Activated naive CD8-positive, alpha-beta T cell treated with anti-CD3 and anti-CD28 coated beads, Interleukin-2, amount 10 ng/mL, durations not matched to agents 7 days and 5 days (primary cell): Measurements from ENCODE around the gene MAGEA4. TPM values are rescaled to one million over a fixed set of nuclear protein-coding genes. Genes with fewer than 3 reads are reported as not detected.

ENCODE experiments used
- ATAC-seq: fragments of 150-1000 bp; cut with Tn5 transposase; one replicate; pipeline ENCODE4 v1.10.0; 2021; ENCODE audit warnings: low read depth, moderate library complexity
- POLR2A ChIA-PET: fragments of 350-600 bp; sonication (Branson Sonifier 250); formaldehyde crosslinking; loops from one replicate; lab custom pipeline; 2021; ENCODE audit warnings: antibody characterized with exemption; lab: Charles Lee
- DNase-seq: peaks from one replicate; pipeline ENCODE4 v3.0.0; 2021
- H3K27ac Mint-ChIP-seq: one replicate; pipeline ENCODE4 v1.8.0; 2022; ENCODE audit warnings: mild to moderate bottlenecking, mixed read lengths
- H3K27me3 Mint-ChIP-seq: one replicate; pipeline ENCODE4 v1.8.0; 2022; ENCODE audit warnings: mild to moderate bottlenecking, moderate library complexity, mixed read lengths
- H3K36me3 Mint-ChIP-seq: one replicate; pipeline ENCODE4 v1.8.0; 2021; ENCODE audit warnings: mild to moderate bottlenecking, mixed read lengths
- H3K4me1 Mint-ChIP-seq: one replicate; pipeline ENCODE4 v1.8.0; 2021; ENCODE audit warnings: mixed read lengths
- H3K4me3 Mint-ChIP-seq: one replicate; pipeline ENCODE4 v1.8.0; 2022; ENCODE audit warnings: mild to moderate bottlenecking, moderate library complexity, mixed read lengths
- H3K9me3 Mint-ChIP-seq: one replicate; pipeline ENCODE4 v1.8.0; 2021; ENCODE audit warnings: mixed read lengths
- microRNA-seq: library from miRNA; unstranded; fragments of <30 nt; microRNA quantifications from one replicate; pipeline ENCODE4 v1.2.0, GENCODE V29; 2022
- total RNA-seq, 2 experiments: library from RNA; stranded (reverse); gene quantifications; one replicate each; pipeline ENCODE4 v1.2.3, GENCODE V29; 2021

Gene MAGEA4
- total RNA-seq, 2 experiments from 2014 or later = not detected

GRCh38 chrX:151962034-151962433 lies 49.3 kb downstream of the MAGEA4 start:
- DNase-seq = no peak
- Mint-ChIP-seq H3K4me1 (no peaks in the 10 kb centered on the region), H3K27me3 (no peaks in the 10 kb centered on the region), H3K36me3 (no peaks in the 10 kb centered on the region), H3K27ac (no peak overlapping the region), H3K9me3 (no peaks in the 10 kb centered on the region), H3K4me3 (no peak overlapping the region)
- ATAC-seq = no peak
- POLR2A ChIA-PET = no interaction called here

DNA sequence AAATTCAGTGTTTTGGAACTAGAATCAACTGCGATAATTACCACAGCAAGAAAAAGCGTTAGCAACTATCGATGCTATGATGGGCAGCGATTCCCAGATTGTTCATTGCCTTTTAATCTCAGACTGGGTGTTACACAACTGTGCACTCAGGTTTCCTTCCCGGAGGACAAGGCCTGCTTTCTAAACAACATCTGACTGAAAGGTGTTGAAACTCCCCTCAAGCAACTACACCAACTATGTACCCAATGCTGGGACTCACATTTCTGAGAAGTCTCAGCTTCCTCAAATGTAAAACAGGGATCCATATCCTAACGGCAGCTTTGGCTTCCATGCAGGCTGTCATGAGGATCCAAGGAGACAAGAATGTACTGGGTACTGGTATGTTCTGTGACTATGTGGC lies 53.5 kb downstream of the MAGEA4 start:
- Mint-ChIP-seq H3K27ac (no peak overlapping the region), H3K9me3 (no peaks in the 10 kb centered on the region), H3K36me3 (no peaks in the 10 kb centered on the region), H3K4me1 (no peaks in the 10 kb centered on the region), H3K4me3 (no peak overlapping the region), H3K27me3 (no peaks in the 10 kb centered on the region)
- ATAC-seq (no peak), DNase-seq (no peak)
- POLR2A ChIA-PET = no interaction called here

DNA sequence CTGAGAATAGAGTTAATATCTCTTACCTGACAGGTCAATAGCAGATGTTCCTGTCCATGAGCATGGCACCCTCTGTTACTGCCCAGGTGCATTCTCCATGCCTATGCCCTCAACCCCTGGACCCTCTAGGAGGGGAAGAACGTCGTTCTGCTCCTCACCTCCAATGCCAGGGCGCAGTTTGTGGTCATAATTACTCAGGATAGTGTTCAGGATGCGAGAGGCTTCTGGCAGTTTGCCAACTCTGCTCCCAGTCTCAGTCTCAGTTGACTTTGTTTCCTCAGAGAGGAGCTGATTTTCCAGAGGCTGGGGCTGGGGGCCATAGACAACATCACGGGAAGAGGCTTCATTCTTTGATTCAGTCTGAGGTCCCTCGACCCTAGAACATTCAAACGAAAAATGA lies 57.3 kb downstream of the MAGEA4 start:
- DNase-seq (no peak), ATAC-seq (no peak)
- POLR2A ChIA-PET = no interaction called here
- no peaks in the 10 kb centered on the region for H3K9me3 Mint-ChIP-seq
- H3K4me1 Mint-ChIP-seq = no peaks in the 10 kb centered on the region
- peaks cover 7% of the 10 kb centered on the region for H3K27me3 Mint-ChIP-seq
- H3K4me3 Mint-ChIP-seq = no peak overlapping the region
- H3K36me3 Mint-ChIP-seq = no peaks in the 10 kb centered on the region
- H3K27ac Mint-ChIP-seq = no peak overlapping the region

DNA sequence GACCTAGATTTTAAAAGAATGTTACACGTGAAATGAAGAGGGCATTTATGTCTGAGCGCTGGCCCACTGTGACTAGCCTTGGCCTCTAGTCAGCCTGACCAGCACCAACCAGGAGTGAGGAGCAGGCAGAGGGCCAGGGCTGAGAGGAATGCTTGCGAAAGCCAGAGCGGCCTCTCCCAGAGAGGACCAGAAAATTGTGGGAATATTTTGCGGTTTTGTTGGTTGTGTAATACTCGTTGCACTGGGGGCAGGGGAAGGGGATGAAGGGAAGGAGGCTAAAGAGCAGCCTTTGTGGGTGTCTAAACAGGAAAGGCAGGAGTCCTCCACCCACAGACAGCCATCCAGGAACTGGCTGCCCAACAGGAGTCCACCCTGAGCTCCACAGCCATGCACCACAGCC lies 58.0 kb downstream of the MAGEA4 start:
- no peak for ATAC-seq
- no peak for DNase-seq
- H3K36me3 Mint-ChIP-seq = no peaks in the 10 kb centered on the region
- no peak overlapping the region for H3K4me3 Mint-ChIP-seq
- no peaks in the 10 kb centered on the region for H3K9me3 Mint-ChIP-seq
- no peaks in the 10 kb centered on the region for H3K4me1 Mint-ChIP-seq
- peaks cover 10% of the 10 kb centered on the region for H3K27me3 Mint-ChIP-seq
- POLR2A ChIA-PET = no interaction called here
- H3K27ac Mint-ChIP-seq = no peak overlapping the region

DNA sequence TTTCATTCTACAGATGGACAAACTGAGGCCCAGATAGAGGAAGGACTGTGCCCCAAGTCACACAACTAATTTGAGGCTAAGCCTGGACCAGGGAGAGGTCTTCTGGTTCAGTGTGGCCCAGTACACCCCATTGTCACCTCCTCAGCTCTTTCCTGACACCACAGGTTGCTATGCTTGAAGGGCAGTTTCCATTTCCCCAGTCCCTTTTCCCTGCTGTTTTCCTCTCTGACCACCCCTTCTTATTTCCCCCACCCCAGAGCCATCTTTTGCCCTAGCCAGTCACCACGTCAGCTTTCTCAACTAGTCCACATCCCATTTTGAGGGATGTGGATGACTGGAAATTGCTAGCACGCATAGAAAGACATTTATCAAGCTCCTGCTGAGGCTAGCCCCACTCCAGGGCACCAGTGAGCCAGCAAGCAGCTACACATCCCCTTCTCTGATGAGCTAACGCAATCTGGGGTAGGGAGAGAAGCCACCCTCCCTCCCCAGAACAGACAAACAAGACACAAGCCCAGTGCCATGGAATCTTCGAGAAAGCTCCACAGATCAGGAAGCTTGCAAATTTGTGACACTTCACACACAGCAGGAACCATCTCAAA lies 60.5 kb downstream of the MAGEA4 start:
- Mint-ChIP-seq H3K4me1 (no peaks in the 10 kb centered on the region), H3K27ac (no peak overlapping the region), H3K36me3 (no peaks in the 10 kb centered on the region), H3K4me3 (no peak overlapping the region), H3K27me3 (peaks cover 13% of the 10 kb centered on the region), H3K9me3 (no peaks in the 10 kb centered on the region)
- ATAC-seq (no peak), DNase-seq (no peak)
- POLR2A ChIA-PET = no interaction called here

GRCh38 chrX:151973851-151974335 lies 61.2 kb downstream of the MAGEA4 start:
- no peak for ATAC-seq
- no peak overlapping the region for H3K27ac Mint-ChIP-seq
- H3K27me3 Mint-ChIP-seq = peaks cover 13% of the 10 kb centered on the region
- no peak for DNase-seq
- H3K9me3 Mint-ChIP-seq = no peaks in the 10 kb centered on the region
- H3K36me3 Mint-ChIP-seq = no peaks in the 10 kb centered on the region
- no peaks in the 10 kb centered on the region for H3K4me1 Mint-ChIP-seq
- POLR2A ChIA-PET = no interaction called here
- no peak overlapping the region for H3K4me3 Mint-ChIP-seq

Small RNA genes lying within 50 kb of the gene (microRNA-seq; reads per million reads assigned to microRNA genes)
- gene MIR224 = not detected
- not detected for gene MIR452

Other genes starting within 250 kb of the MAGEA4 start
- gene PRRG3, start 217.4 kb upstream of the MAGEA4 start, total RNA-seq = not detected
- gene FATE1, start 196.9 kb upstream of the MAGEA4 start, total RNA-seq = not detected
- gene CNGA2, start 178.1 kb upstream of the MAGEA4 start, total RNA-seq = not detected
- not detected for gene GABRE, start 61.8 kb downstream of the MAGEA4 start, total RNA-seq
- not detected for gene MAGEA10, start 225.7 kb downstream of the MAGEA4 start, total RNA-seq